Right forelimb (tissue), 1 donor: ENCODE data around the gene FBXW7.

Experiments
- DNase-seq: peaks from one replicate; pipeline ENCODE4 v3.0.0-alpha.2; 2018

Gene FBXW7

DNA sequence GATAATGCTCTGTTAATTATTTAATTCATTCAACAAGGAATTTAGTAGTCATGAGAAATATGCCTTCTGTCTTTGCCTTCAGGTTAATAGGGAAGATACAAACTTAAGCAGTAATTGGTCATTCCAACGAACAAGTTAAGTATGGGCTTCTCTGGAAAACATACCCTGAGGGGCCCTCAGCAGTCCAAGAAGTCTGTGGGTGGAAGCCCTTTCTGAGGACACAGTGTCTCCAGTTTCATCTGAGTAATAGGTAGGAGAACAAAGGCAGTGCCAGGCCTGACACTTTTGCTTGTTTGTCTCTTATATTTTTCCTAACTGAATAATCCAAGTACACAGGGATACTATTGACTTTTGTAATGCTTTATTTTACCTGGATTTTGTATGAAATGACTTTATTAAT is 262.5 kb downstream of the FBXW7 start:
- DNase-seq = no peak
